Measurements from ENCODE around the gene INSYN1.

GRCh38 chr15:73782344-73782959, 29.3 kb upstream of the INSYN1 start:
- TF ChIP-seq POLR2A (IDR thresholded peaks at IDR 0.05; ENCODE audit: low read length), result no peak
- no peak for TF ChIP-seq GATA1 (IDR thresholded peaks at IDR 0.05; ENCODE audit: low read depth, low read length)
